ENCODE data around the gene RALGPS1.

DNA sequence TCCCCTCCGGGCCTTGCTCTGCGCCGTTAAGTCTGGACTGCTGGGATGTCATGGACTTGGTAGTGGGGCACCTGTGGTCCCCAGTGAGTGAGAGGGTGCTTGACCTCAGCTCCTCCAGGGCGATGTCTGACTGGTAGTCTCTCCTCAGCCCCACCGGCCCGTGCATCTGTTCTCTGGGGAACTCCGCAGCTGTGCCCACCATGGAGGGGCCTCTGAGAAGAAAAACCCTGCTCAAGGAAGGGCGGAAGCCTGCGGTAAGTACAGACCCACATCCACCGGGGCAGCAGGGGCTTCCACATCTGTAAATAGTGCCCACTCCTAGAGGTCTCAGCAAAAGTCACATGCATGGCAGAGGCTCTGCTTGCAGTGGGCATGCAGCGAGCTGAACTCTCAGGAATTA is 297.4 kb downstream of the RALGPS1 start:
- TF ChIP-seq GATA3 (IDR thresholded peaks at IDR 0.05; ENCODE audit: low read depth, low read length) (no peak), GATA2 (IDR thresholded peaks at IDR 0.05; ENCODE audit: low read depth, low read length) (no peak)

All from SH-SY5Y (cell line).